HL-60 (cell line): ENCODE measurements around the gene FBXO2.

Experiments used
- CTCF ChIP-seq: IDR thresholded peaks from one replicate; pipeline ENCODE4 v1.5.1; 2011; ENCODE audit warnings: low read length, control low read depth, inconsistent platforms; ENCODE audit not compliant: insufficient read depth
- POLR2AphosphoS5 ChIP-seq: IDR thresholded peaks from 2 replicates; pipeline ENCODE4 v1.6.1; 2012; ENCODE audit warnings: low read depth
- REST ChIP-seq: IDR thresholded peaks from 2 replicates; pipeline ENCODE4 v1.6.1; 2012; ENCODE audit warnings: low read depth; ENCODE audit not compliant: insufficient replicate concordance

- TF ChIP-seq CTCF (no peak), POLR2AphosphoS5 (no peak), REST (no peak)
These were observed 34.3 kb upstream of the FBXO2 start for GRCh38 chr1:11688506-11688905.
